ENCODE results near the gene CFAP73.

DNA sequence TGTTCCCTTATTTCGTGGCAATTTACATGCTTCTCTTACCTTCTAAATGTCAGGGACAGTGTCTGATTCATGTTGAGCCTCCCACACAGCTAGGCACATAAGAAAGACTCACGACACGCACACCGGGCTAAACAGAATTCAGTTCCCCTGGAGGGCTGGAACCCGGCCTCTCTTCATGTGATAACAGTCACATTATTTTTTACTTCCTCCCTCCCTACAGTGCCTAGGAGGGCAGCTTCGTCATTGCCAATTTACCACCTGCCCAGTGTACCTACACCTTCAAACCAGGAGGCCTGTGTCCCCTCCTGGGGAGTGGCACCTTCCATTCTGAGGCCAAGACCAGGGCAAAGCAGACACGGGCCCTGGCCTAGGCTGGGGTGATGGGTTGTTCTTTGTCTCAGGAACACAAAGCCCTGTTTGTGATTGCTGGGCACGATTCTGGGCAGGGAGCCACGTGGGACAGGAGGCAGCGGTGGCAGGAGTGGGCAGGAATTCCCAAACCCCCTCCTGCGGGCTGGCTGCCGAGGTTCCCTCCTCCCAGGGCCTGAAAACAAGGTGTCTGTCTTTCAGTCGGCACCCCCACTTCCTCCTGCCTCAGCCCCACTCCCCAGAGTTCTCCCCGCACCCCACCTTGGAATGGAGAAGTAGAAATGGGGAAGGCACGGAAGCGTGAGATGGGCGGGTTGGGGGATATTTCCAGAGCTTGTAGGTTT is 7.2 kb upstream of the CFAP73 start:
- TF ChIP-seq, protein P1, sequence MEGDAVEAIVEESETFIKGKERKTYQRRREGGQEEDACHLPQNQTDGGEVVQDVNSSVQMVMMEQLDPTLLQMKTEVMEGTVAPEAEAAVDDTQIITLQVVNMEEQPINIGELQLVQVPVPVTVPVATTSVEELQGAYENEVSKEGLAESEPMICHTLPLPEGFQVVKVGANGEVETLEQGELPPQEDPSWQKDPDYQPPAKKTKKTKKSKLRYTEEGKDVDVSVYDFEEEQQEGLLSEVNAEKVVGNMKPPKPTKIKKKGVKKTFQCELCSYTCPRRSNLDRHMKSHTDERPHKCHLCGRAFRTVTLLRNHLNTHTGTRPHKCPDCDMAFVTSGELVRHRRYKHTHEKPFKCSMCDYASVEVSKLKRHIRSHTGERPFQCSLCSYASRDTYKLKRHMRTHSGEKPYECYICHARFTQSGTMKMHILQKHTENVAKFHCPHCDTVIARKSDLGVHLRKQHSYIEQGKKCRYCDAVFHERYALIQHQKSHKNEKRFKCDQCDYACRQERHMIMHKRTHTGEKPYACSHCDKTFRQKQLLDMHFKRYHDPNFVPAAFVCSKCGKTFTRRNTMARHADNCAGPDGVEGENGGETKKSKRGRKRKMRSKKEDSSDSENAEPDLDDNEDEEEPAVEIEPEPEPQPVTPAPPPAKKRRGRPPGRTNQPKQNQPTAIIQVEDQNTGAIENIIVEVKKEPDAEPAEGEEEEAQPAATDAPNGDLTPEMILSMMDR (IDR thresholded peaks at IDR 0.05): no peak
- TF ChIP-seq EP300 (IDR thresholded peaks at IDR 0.05): no peak
